ENCODE data around the gene NR1H4.

DNA sequence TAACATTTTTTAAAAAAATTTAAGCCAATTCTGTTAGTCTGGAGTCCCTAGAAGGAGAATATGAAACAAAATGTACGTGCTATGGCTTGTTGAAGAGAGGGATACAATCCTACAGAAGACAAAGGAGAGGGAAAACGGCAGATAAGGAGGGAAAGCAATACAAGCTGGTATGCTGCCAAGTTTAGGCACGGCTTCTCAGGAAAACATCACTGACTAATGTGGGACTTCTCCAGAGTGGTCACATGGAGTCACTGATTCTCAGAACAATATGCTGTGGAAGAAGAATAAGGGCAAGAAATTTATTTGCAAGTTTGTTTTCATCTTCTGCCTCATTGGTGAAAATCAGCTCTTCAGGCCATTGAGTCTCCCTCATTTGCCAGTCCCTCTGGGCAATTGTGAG is 22.9 kb upstream of the NR1H4 start:
- TF ChIP-seq ZBTB17 (CRISPR knock-in tag; IDR thresholded peaks at IDR 0.05) (no peak), CTCF (IDR thresholded peaks at IDR 0.05 in 2 of 3, conservative IDR thresholded peaks at IDR 0.05 in 1 of 3; ENCODE audit: insufficient read depth in 2 of 3, low read depth in 1 of 3, low read length in 3 of 3) (no peak)

Data from K562 (cell line).